H9 (cell line): ENCODE measurements around the gene FAM229B. TPM values are rescaled to one million over a fixed set of nuclear protein-coding genes. Genes with fewer than 3 reads are reported as not detected.

Source experiments
- DNase-seq: peaks from one replicate; pipeline ENCODE4 v3.0.0-alpha.2; 2017
- H2AFZ ChIP-seq: one replicate; pipeline ENCODE4 v1.6.1; 2013; ENCODE audit warnings: mild to moderate bottlenecking, low read length, control low read depth, moderate library complexity
- H2AK5ac ChIP-seq: 2 replicates; pipeline ENCODE4 v1.6.1; 2013; ENCODE audit warnings: low read length, control low read depth, mixed read lengths; ENCODE audit not compliant: insufficient read length
- H2BK120ac ChIP-seq: one replicate; pipeline ENCODE4 v1.6.1; 2013; ENCODE audit warnings: low read depth, mild to moderate bottlenecking, low read length, control low read depth, inconsistent platforms; ENCODE audit not compliant: poor library complexity, severe bottlenecking
- H2BK12ac ChIP-seq: 2 replicates; pipeline ENCODE4 v1.6.1; 2013; ENCODE audit warnings: low read length, control low read depth, mixed read lengths, low read depth; ENCODE audit not compliant: insufficient read length
- H2BK15ac ChIP-seq: 2 replicates; pipeline ENCODE4 v1.6.1; 2013; ENCODE audit warnings: low read depth, low read length, control low read depth
- H2BK20ac ChIP-seq: one replicate; pipeline ENCODE4 v1.6.1; 2013; ENCODE audit warnings: low read depth, mild to moderate bottlenecking, low read length, control low read depth, inconsistent platforms; ENCODE audit not compliant: poor library complexity, severe bottlenecking
- H2BK5ac ChIP-seq: 2 replicates; pipeline ENCODE4 v1.6.1; 2013; ENCODE audit warnings: low read length, control low read depth, mixed read lengths; ENCODE audit not compliant: insufficient read length
- H3K14ac ChIP-seq: 2 replicates; pipeline ENCODE4 v1.6.1; 2013; ENCODE audit warnings: low read length, control low read depth; ENCODE audit not compliant: insufficient read depth
- H3K18ac ChIP-seq: 2 replicates; pipeline ENCODE4 v1.6.1; 2013; ENCODE audit warnings: low read depth, mild to moderate bottlenecking, mixed read lengths, low read length, control low read depth; ENCODE audit not compliant: insufficient read length
- H3K23ac ChIP-seq: 2 replicates; pipeline ENCODE4 v1.6.1; 2013; ENCODE audit warnings: low read length, control low read depth, mixed read lengths, low read depth; ENCODE audit not compliant: insufficient read length
- H3K23me2 ChIP-seq: 2 replicates; pipeline ENCODE4 v1.6.1; 2013; ENCODE audit warnings: low read depth, mild to moderate bottlenecking, mixed read lengths, low read length, control low read depth; ENCODE audit not compliant: insufficient read length, poor library complexity, severe bottlenecking
- H3K27ac ChIP-seq: 2 replicates; pipeline ENCODE4 v1.5.1; 2013; ENCODE audit warnings: low read length, control low read depth, mixed read lengths, low read depth; ENCODE audit not compliant: insufficient read length
- H3K27me3 ChIP-seq: 2 replicates; pipeline ENCODE4 v1.6.1; 2013; ENCODE audit warnings: low read length, control low read depth, inconsistent platforms; ENCODE audit not compliant: insufficient read depth
- H3K4ac ChIP-seq: 2 replicates; pipeline ENCODE4 v1.6.1; 2013; ENCODE audit warnings: low read depth, mild to moderate bottlenecking, control low read depth, inconsistent platforms, low read length, moderate library complexity
- H3K4me1 ChIP-seq: 2 replicates; pipeline ENCODE4 v1.6.1; 2013; ENCODE audit warnings: low read length, control low read depth, inconsistent platforms; ENCODE audit not compliant: insufficient read depth
- H3K4me2 ChIP-seq: 2 replicates; pipeline ENCODE4 v1.6.1; 2013; ENCODE audit warnings: low read length, control low read depth, mixed read lengths; ENCODE audit not compliant: insufficient read length, insufficient read depth
- H3K56ac ChIP-seq: 2 replicates; pipeline ENCODE4 v1.6.1; 2013; ENCODE audit warnings: low read depth, mild to moderate bottlenecking, mixed read lengths, low read length, control low read depth; ENCODE audit not compliant: insufficient read length
- H3K79me1 ChIP-seq: 2 replicates; pipeline ENCODE4 v1.6.1; 2013; ENCODE audit warnings: low read depth, mild to moderate bottlenecking, moderate library complexity, low read length, control low read depth, inconsistent platforms; ENCODE audit not compliant: insufficient read depth, poor library complexity, severe bottlenecking
- H3K79me2 ChIP-seq: 2 replicates; pipeline ENCODE4 v1.6.1; 2013; ENCODE audit warnings: low read length, control low read depth, inconsistent platforms; ENCODE audit not compliant: insufficient read depth
- H3K9ac ChIP-seq: 2 replicates; pipeline ENCODE4 v1.6.1; 2013; ENCODE audit warnings: low read length, control low read depth, mixed read lengths; ENCODE audit not compliant: insufficient read length; ENCODE audit errors: extremely low read depth
- H3K9me3 ChIP-seq: one replicate; pipeline ENCODE4 v1.6.1; 2013; ENCODE audit warnings: low read depth, low read length, inconsistent platforms; ENCODE audit not compliant: control insufficient read depth
- H3T11ph ChIP-seq: one replicate; pipeline ENCODE4 v1.6.1; 2013; ENCODE audit warnings: mild to moderate bottlenecking, low read length, control low read depth, inconsistent platforms
- H4K20me1 ChIP-seq: one replicate; pipeline ENCODE4 v1.6.1; 2013; ENCODE audit not compliant: control insufficient read depth, insufficient read length, insufficient read depth
- H4K5ac ChIP-seq: 2 replicates; pipeline ENCODE4 v1.6.1; 2013; ENCODE audit warnings: low read depth, mild to moderate bottlenecking, mixed read lengths, low read length, control low read depth; ENCODE audit not compliant: insufficient read length
- H4K8ac ChIP-seq: replicated peaks from 2 replicates; pipeline ENCODE4 v1.6.1; 2013; ENCODE audit warnings: low read length, control low read depth, mixed read lengths, low read depth; ENCODE audit not compliant: insufficient read length
- H4K91ac ChIP-seq: 2 replicates; pipeline ENCODE4 v1.6.1; 2013; ENCODE audit warnings: low read depth, mild to moderate bottlenecking, moderate library complexity, mixed read lengths, low read length, control low read depth; ENCODE audit not compliant: insufficient read length
- H3K27ac Mint-ChIP-seq, 3 experiments: 2 replicates in 2 of 3; 3 replicates in 1 of 3; pipeline ENCODE4 v1.8.0; 2020 to 2021; ENCODE audit warnings: mixed read lengths in 3 of 3, mild to moderate bottlenecking in 1 of 3, moderate library complexity in 1 of 3
- H3K27me3 Mint-ChIP-seq: 2 replicates; pipeline ENCODE4 v1.8.0; 2021; ENCODE audit warnings: low read depth, mild to moderate bottlenecking, moderate library complexity, mixed read lengths
- H3K36me3 Mint-ChIP-seq, 3 experiments: 2 replicates in 2 of 3; 3 replicates in 1 of 3; pipeline ENCODE4 v1.8.0; 2020 to 2021; ENCODE audit warnings: low read depth in 3 of 3, mixed read lengths in 3 of 3; ENCODE audit not compliant: insufficient read depth in 1 of 3
- H3K4me1 Mint-ChIP-seq, 2 experiments: 2 replicates each; pipeline ENCODE4 v1.8.0; 2020; ENCODE audit warnings: mixed read lengths in 2 of 2
- H3K4me3 Mint-ChIP-seq, 2 experiments: 2 replicates in 1 of 2; 3 replicates in 1 of 2; pipeline ENCODE4 v1.8.0; 2020 to 2021; ENCODE audit warnings: mild to moderate bottlenecking in 2 of 2, mixed read lengths in 2 of 2, moderate library complexity in 1 of 2
- H3K9me3 Mint-ChIP-seq, 2 experiments: 2 replicates in 1 of 2; 3 replicates in 1 of 2; pipeline ENCODE4 v1.8.0; 2020; ENCODE audit warnings: mild to moderate bottlenecking in 2 of 2, mixed read lengths in 2 of 2, moderate library complexity in 1 of 2
- WGBS: extraction: QIAGEN DNeasy Blood & Tissue Kit; methylation state at CpG from one replicate; pipeline ENCODE4 v1.1.7; 2013; ENCODE audit warnings: missing lambda C conversion rate, low lambda C conversion rate, mixed read lengths; ENCODE audit not compliant: insufficient read length; ENCODE audit errors: extremely low coverage; 5-methylcytosine and 5-hydroxymethylcytosine counted together
- total RNA-seq: library from RNA; stranded (reverse); gene quantifications from 2 replicates; pipeline ENCODE4 v1.2.1, GENCODE V29; 2021
- TF ChIP-seq, protein P1 (sequence below): fragments of 200-600 bp; sonication (generic); conservative IDR thresholded peaks from 3 replicates; pipeline ENCODE4 v1.8.0; 2021; ENCODE audit warnings: antibody characterized with exemption, mild to moderate bottlenecking

Gene FAM229B
- total RNA-seq, 1 experiment from 2014 or later: 8.2 TPM

- no peaks in the 10 kb centered on the region for H3K27me3 Mint-ChIP-seq
- Histone ChIP-seq H3K4me2 (no peak overlapping the region), H3K79me2 (no peaks in the 10 kb centered on the region), H2BK12ac (no peak overlapping the region), H4K20me1 (no peaks in the 10 kb centered on the region), H2BK5ac (no peak overlapping the region), H3K9me3 (no peaks in the 10 kb centered on the region), H3K18ac (no peak overlapping the region), H2AK5ac (no peak overlapping the region), H2AFZ (no peak overlapping the region), H2BK15ac (no peak overlapping the region), H3K4ac (no peak overlapping the region), H3T11ph (no peak overlapping the region), H4K91ac (no peak overlapping the region), H2BK120ac (no peak overlapping the region), H3K79me1 (no peaks in the 10 kb centered on the region), H3K14ac (no peak overlapping the region), H3K27ac (no peak overlapping the region), H3K9ac (no peak overlapping the region), H3K27me3 (no peaks in the 10 kb centered on the region), H4K8ac (no peak overlapping the region), H4K5ac (no peak overlapping the region), H3K56ac (no peak overlapping the region), H3K23ac (no peak overlapping the region), H2BK20ac (no peak overlapping the region), H3K4me1 (no peaks in the 10 kb centered on the region), H3K23me2 (no peaks in the 10 kb centered on the region)
- no CpG with 5 or more reads among the region's 1 CpG for WGBS
- no peak for DNase-seq
- no peaks in the 10 kb centered on the region for H3K36me3 Mint-ChIP-seq
- H3K9me3 Mint-ChIP-seq: no peaks in the 10 kb centered on the region
- H3K4me3 Mint-ChIP-seq: no peak overlapping the region
- no peaks in the 10 kb centered on the region for H3K4me1 Mint-ChIP-seq
- TF ChIP-seq, protein P1, sequence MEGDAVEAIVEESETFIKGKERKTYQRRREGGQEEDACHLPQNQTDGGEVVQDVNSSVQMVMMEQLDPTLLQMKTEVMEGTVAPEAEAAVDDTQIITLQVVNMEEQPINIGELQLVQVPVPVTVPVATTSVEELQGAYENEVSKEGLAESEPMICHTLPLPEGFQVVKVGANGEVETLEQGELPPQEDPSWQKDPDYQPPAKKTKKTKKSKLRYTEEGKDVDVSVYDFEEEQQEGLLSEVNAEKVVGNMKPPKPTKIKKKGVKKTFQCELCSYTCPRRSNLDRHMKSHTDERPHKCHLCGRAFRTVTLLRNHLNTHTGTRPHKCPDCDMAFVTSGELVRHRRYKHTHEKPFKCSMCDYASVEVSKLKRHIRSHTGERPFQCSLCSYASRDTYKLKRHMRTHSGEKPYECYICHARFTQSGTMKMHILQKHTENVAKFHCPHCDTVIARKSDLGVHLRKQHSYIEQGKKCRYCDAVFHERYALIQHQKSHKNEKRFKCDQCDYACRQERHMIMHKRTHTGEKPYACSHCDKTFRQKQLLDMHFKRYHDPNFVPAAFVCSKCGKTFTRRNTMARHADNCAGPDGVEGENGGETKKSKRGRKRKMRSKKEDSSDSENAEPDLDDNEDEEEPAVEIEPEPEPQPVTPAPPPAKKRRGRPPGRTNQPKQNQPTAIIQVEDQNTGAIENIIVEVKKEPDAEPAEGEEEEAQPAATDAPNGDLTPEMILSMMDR: no peak
- H3K27ac Mint-ChIP-seq: no peak overlapping the region
These were observed 61.8 kb downstream of the FAM229B start for GRCh38 chr6:112149236-112149635.
